Activated CD4-positive, alpha-beta T cell treated with anti-CD3 and anti-CD28 coated beads for 48 hours (primary cell): ENCODE data around the gene NPPC.
"Not testable (repeated sequence)": the region's sequence is repeated elsewhere in the genome, so short reads cannot be mapped to it uniquely, and the experiment has no call there.

Experiments used
- DNase-seq: peaks from one replicate; pipeline ENCODE4 v3.0.0-alpha.2; 2020

Gene NPPC

GRCh38 chr2:231919341-231920035 lies 6.7 kb downstream of the NPPC start:
- no peak for DNase-seq

GRCh38 chr2:231918501-231919330 lies 7.5 kb downstream of the NPPC start:
- no peak for DNase-seq

GRCh38 chr2:231917280-231918066 lies 8.7 kb downstream of the NPPC start:
- no peak for DNase-seq

DNA sequence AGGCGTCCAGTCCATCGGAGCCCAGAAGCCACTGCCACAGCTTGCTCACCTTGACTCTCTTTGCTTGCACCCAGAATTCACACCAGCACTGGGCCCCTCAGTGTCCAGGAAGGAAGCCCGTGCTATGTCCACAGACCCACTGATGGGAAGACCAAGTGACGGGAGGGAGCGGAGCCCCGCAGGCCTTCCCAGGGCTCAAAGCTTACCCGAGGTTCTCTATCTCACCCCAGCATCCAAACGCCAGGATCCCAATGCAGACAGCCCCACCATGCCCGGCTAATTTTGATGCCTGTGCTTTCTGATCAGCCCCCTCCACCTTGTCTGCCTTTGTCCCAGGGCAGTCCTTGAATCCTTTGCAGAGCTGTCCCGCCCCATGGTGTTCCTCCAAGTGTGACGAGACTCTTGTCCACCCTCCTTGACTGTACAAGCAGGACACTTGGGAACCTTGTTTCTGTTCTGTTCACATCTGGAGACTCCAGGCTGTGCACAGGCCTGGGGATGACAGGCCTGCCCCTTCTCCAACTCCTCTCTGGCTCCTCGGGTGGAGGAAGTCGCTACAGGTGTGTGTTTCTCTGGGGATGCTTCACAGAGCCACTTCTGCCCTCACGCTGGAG lies 12.0 kb downstream of the NPPC start:
- DNase-seq: no peak

- DNase-seq: no peak
Measured at GRCh38 chr2:231911381-231911780, 14.8 kb downstream of the NPPC start.

DNA sequence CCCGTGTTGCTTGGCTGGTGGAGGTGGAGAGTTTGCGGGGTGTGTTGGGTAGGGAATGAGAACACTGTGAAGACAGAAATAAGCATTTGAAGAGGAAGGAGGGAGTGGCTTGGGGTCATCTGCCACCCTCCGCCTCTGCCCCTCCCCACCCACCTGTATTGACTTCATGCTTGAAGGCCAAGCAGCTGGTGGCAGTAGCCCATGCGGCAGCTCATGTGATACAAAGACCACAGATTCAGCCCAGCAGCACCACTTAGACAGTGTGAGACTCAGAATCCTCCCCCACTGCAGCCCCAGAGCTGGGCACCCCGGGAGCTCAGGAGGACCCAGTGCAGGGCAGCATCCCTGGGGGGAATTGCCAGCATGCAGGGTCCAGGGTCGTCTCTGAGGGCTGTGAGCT lies 15.4 kb downstream of the NPPC start:
- DNase-seq: no peak

DNA sequence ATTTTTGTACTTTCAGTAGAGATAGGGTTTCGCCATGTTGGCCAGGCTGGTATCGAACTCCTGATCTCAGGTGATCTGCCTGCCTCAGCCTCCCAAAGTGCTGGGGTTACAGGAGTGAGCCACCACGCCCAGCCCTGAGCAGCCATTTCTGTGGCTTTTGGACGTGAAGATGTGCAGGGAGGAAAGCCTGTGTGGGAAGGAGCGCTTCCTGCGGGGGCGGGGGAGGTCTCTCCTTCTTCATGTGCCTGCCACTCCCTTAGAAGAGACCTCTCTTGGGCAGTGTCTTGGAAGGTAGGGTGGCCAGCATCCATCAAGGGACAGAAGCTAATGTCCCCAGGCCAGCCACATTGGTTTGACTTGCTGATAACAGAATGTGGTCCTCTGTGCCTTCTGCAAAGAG lies 16.0 kb downstream of the NPPC start:
- DNase-seq: not testable (repeated sequence)

GRCh38 chr2:231909631-231910030 lies 16.6 kb downstream of the NPPC start:
- DNase-seq: no peak

DNA sequence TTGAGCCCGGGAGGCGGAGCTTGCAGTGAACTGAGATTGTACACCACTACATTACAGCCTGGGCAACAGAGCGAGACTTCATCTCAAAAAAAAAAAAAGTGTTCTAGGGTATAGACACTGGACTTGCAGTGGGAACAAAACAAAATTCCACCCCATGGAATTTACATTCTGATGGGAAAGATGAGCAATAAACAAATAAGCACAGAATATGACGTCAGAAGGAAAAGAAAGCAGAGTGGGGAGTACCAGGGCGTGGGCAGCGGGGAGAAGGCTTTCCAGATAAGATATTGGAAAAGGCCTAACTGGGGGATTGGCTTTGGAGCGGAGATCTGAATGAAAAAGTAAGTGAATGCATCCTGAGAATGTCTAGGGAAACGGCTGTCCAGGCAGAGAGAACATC lies 17.6 kb downstream of the NPPC start:
- DNase-seq: no peak

DNA sequence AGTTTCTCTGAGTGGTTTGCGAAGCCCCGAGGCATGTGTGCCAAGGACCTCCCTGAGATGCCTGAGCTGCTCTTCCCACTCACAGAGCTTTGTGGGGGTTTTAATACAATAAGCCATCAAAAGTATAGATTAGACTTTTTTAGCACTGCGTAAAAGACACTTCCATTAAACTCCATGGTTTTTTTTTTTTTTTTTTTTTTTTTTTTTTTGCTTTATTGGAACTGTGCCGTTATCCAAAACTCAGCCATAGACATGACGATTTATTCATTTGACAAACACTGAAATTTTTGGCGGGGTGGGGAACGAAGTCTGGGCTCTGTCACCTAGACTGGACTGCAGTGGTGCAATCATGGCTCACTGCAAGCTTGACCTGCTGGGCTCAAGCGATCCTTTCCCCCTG lies 18.4 kb downstream of the NPPC start:
- no peak for DNase-seq

DNA sequence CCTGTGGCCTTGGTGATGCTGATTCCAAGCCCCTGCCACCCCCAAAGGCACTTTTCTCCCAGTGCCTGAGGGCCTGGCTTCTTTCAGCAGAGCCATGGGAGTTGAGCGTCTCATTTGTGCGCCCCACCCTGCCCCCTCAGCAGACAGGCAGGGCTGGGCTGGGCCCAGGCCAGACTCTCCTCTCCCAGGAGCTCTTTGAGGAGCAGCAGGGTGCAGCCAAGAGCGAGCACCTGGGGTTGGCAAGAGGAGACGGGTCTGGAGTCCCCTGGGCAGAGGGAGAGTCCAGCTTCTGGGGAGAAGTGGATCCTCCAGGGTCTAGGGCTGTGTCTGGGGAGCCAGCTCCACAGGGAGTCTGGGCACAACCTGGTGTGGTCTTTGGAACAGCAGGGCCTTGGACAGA lies 21.2 kb downstream of the NPPC start:
- no peak for DNase-seq

DNA sequence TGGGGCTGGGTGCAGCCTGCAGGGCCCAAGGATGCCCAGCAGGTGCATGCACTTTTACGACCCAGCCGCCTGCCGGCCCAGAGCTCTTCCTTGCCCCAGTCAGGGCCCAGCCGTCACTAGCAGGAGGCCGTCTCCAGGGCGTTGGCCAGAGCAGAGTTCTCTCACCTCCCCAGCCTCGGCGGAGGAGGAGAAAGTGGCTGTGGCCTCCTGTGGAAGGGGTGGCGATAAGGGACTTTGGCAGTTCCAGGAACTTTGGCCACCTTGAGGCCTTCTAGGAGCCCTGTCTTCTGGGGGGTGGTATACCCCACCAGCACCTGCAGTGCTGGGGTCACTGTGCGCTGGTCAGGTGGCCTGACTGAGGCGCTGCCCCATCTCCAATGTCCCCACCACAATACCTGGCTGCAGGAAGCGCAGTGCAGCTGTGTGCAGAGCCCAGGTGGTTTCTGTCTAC lies 22.0 kb downstream of the NPPC start:
- DNase-seq: no peak

- no peak for DNase-seq
Measured at GRCh38 chr2:231902598-231902997, 23.6 kb downstream of the NPPC start.

DNA sequence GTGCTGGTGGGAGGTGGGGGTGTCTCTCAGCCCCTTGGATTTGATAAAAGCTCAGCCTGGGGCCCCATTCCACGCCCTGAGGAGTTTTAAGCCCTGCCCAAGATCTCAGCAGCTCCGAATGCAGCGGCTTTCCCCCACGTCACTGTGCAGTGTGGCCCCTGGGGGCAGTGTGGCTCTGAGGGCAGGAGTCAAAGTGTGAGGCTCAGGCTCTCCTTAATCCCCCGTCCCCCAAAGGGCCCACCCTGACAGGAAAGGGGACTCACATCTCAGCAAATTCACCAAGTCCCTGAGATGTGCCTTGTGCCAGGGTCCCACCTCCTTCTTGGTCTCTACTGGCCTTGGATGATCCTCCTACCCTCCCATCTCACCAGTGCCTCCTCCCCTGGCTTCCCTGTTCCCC lies 25.2 kb downstream of the NPPC start:
- no peak for DNase-seq

DNA sequence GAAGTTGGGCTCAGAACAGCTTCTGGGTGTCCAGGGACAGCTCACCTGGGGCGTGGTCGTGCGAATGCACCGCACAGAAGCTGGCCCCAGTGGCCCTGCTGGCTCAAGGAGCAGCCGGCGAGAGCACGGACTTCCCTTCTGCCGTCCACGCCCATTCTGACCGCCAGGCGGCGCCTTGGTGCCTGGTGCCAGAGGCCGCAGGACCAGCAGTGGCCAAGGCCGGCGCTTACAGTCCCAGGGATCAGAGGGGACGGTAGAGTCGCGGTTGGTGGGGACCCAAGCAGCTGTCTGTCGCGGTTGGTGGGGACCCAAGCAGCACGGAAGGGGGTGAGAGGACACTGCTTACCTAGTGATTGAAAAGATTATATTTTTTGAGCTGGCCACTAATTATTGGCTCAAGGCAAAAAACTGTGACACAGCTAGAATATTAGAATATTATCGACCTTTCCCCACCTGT lies 25.7 kb downstream of the NPPC start:
- DNase-seq: peak; percentile 77

DNA sequence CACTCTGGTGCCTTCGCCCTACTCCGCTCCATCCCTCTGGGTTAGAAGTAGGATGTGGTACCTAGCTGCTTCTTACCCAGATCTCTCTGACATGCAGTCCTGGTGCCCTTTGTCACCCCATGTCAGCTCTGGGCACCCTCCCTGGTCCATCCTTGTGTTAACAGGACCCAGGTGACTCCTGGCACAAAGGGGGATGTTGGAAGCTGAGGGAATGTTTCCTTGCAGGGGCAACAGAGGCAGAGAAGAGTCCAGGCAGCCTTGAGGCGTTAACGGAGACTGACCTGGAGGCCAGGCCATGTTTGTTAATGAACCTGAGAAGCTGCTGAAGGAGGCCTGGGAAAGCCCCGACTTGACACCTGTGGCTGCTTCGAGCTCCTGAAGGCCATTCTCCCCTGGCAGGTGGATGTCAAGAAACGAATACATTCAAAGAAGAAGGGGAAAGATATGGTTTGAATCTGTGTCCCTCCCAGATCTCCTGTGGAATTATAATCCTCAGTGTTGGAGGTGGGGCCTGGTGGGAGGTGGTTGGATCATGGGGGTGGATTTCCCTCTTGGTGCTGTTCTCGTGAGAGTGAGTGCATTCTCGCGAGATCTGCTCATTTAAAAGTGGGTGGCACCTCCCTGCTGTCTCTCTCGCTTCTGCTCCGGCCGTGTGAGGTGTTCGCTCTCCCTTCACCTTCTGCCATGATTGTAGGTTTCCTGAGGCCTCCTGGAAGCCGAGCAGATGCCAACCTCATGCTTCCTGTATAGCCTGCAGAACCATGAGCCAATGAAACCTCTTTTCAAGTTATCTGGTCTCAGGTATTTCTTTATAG lies 31.4 kb downstream of the NPPC start:
- DNase-seq: no peak

DNA sequence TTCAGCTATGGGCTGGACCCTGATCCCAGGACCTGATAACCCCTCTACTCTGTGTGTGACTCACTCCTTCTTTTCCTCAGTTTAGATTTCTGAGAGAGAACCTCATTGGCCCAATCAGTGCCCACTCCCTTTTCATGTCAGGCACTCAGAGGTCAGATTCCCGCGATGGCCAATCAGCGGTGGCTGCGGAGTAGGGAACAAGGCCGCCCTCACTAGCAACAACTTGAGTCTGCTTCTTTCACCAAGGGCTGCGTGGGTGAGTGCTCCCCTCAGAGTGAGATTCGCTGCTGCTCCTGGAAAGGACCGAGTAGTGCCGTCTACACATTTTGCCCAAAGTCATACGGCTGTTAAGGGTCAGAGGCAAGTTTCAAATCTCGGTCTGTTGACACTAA lies 34.7 kb downstream of the NPPC start:
- no peak for DNase-seq

- no peak for DNase-seq
Measured at GRCh38 chr2:231890896-231891513, 35.2 kb downstream of the NPPC start.

GRCh38 chr2:231887756-231888155 lies 38.4 kb downstream of the NPPC start:
- DNase-seq: no peak

- DNase-seq: no peak
Measured at GRCh38 chr2:231886071-231886681, 40.0 kb downstream of the NPPC start.

DNA sequence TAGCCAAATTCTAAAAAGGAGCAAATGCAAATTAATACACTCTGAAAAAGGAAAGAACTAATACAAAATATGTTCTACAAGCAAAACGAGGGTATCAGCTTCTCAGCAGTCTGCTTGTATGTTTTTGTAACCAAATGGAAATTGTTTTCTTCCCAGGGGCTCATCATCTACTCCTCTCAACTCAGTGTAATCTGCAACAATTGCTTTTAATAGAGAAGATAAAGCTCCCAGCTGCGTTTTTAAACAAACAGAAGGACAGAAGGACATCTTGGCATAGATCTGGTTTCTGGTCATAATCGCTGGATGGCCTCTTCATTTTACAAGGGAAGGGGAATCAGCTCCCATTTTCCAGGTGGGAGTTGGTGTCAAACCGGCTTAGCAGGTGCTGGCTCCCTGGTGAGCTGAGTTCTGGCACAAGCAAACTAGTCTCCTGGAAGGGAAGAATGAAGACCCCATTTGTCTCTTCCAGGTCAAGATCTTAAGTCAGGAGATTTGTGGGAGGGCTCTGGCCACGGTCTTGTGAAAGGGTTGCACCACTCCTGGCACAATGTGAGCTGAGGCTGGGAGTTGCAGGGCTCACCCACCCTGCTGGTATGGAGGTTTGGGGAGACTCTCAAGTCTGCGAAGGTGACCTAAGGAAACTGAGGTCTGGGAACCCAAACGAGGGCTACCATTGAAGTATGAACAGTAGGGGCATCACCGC lies 41.6 kb downstream of the NPPC start:
- DNase-seq: no peak
